Ovary (tissue), 9 donors: ENCODE measurements around the gene U2AF1L4. TPM values are rescaled to one million over a fixed set of nuclear protein-coding genes. Genes with fewer than 3 reads are reported as not detected.

ENCODE experiments used
- DNase-seq, 5 donors: peaks; one replicate each; pipeline ENCODE4 v3.0.0-alpha.2; 2019 to 2020
- H3K27ac ChIP-seq, 2 donors: fragments of 200-600 bp; one replicate each; pipeline versions ENCODE4 v1.5.1 to v1.8.0; 2019 to 2022
- H3K27me3 ChIP-seq: fragments of 200-600 bp; one replicate; pipeline ENCODE4 v1.8.0; 2022
- H3K36me3 ChIP-seq: fragments of 200-600 bp; sonication (generic); one replicate; pipeline ENCODE4 v1.5.1; 2019
- H3K4me1 ChIP-seq: one replicate; pipeline ENCODE4 v1.8.1; 2013; ENCODE audit warnings: mild to moderate bottlenecking, moderate library complexity; ENCODE audit not compliant: insufficient read depth
- H3K4me3 ChIP-seq: fragments of 200-600 bp; sonication (generic); one replicate; pipeline ENCODE4 v1.5.1; 2017
- H3K9me3 ChIP-seq, 2 donors: fragments of 200-600 bp in 1 of 2; sonication (generic) in 1 of 2; one replicate each; pipeline versions ENCODE4 v1.5.1 to v1.8.1; 2013 to 2019; ENCODE audit warnings: mild to moderate bottlenecking in 1 of 2, moderate library complexity in 1 of 2
- EP300 ChIP-seq: sonication (generic); formaldehyde crosslinking; IDR thresholded peaks from one replicate; pipeline ENCODE4 v1.6.1; 2017; ENCODE audit warnings: antibody characterized with exemption
- POLR2A ChIP-seq: fragments of 450-650 bp; IDR thresholded peaks from one replicate; pipeline ENCODE4 v1.6.1; 2017; ENCODE audit warnings: antibody characterized with exemption, mild to moderate bottlenecking, moderate library complexity
- WGBS, 3 donors: extraction: QIAGEN DNeasy Blood & Tissue Kit in 1 of 3; methylation state at CpG; one replicate each; pipeline versions ENCODE4 v1.1.5 to v1.1.7; 2013 to 2017; 5-methylcytosine and 5-hydroxymethylcytosine counted together
- intact Hi-C, 4 donors: fragments of 100-400 bp; cut with DNase I; formaldehyde crosslinking; loops; one replicate each; pipeline versions ENCODE4 v1.11.0 to v1.15.1; 2022 to 2023
- polyA plus RNA-seq, 2 donors: library from polyadenylated mRNA; stranded (reverse); fragments of 200-250 nt in 1 of 2; fragments of 350-450 nt in 1 of 2; fragmentation: Illumina TruSeq in 1 of 2; extraction: RNeasy Lipid Tissue Mini Kit (QIAGEN cat#74804) in 1 of 2; gene quantifications; one replicate each; pipeline ENCODE4 v1.2.3, GENCODE V29; 2013 to 2014
- total RNA-seq, 7 donors: library from RNA; depleted of rRNA in 2 of 7; stranded (reverse); fragments of >200 nt in 2 of 7; fragmentation: NEBNext Ultra II Directional in 3 of 7; extraction: Animal tissue kit (Norgen Biotek cat#: 25700) in 3 of 7; gene quantifications; one replicate each; pipeline versions ENCODE4 v1.1.0 to v1.2.4, GENCODE V29; 2016 to 2023
- TF ChIP-seq, protein P1 (sequence below), 3 donors: fragments of 450-650 bp in 2 of 3; fragments of 200-600 bp in 1 of 3; IDR thresholded peaks; one replicate each; pipeline versions ENCODE4 v1.5.1 to v1.8.0; 2016 to 2022; ENCODE audit warnings: antibody characterized with exemption in 3 of 3, mild to moderate bottlenecking in 1 of 3
- donor health status: DM: no; HTN: no; CAD: no; lungs with moderate emphysema.
- donor health status: DM: no; HTN: no; CAD: no.
- donor health status: Bipolar disorder and iron deficiency.
- donor health status: DM: yes; HTN: yes; CAD: no.
- donor health status: DM: no; HTN: no; CAD: no.
- donor health status: DM: yes; HTN: yes; CAD: no.

Gene U2AF1L4
- total and polyA plus RNA-seq, 9 donors = 16.7 to 37.7 (median 25.6) TPM

- TF ChIP-seq, protein P1, sequence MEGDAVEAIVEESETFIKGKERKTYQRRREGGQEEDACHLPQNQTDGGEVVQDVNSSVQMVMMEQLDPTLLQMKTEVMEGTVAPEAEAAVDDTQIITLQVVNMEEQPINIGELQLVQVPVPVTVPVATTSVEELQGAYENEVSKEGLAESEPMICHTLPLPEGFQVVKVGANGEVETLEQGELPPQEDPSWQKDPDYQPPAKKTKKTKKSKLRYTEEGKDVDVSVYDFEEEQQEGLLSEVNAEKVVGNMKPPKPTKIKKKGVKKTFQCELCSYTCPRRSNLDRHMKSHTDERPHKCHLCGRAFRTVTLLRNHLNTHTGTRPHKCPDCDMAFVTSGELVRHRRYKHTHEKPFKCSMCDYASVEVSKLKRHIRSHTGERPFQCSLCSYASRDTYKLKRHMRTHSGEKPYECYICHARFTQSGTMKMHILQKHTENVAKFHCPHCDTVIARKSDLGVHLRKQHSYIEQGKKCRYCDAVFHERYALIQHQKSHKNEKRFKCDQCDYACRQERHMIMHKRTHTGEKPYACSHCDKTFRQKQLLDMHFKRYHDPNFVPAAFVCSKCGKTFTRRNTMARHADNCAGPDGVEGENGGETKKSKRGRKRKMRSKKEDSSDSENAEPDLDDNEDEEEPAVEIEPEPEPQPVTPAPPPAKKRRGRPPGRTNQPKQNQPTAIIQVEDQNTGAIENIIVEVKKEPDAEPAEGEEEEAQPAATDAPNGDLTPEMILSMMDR (IDR thresholded peaks at IDR 0.05) = no peak
- TF ChIP-seq POLR2A (no peak), EP300 (no peak)
- peaks cover 10% of the 10 kb centered on the region for H3K4me1 ChIP-seq
- H3K27me3 ChIP-seq = no peaks in the 10 kb centered on the region
- intact Hi-C loops = loop anchor here (2.0 to 10.0 kb wide), 4 partner anchors 23 to 171 kb away; partner anchors contain the start of genes TMEM147 (in 2 of the 4), HSPB6 (in 1 of the 4) and PRODH2 (in 1 of the 4)
- peak in 4 of 5 donors; percentile 94 to 96 (median 96) for DNase-seq
- H3K27ac ChIP-seq = peak within 1 kb of the TSS; percentile 85 to 96
- no peaks in the 10 kb centered on the region for H3K9me3 ChIP-seq
- WGBS, 3 donors = 1 to 2% (median 1%) methylated on average over 26 to 99 of the region's 109 CpGs
- H3K4me3 ChIP-seq = peak within 1 kb of the TSS; percentile 84
- H3K36me3 ChIP-seq = no peaks in the 10 kb centered on the region
Observed at GRCh38 chr19:35717665-35718344, 27.4 kb downstream of the U2AF1L4 start, which contains the start of gene KMT2B. KMT2B (plus strand) TSS chr19:35718003; CDS start chr19:35718019, 16 bp downstream.

GRCh38 chr19:35716801-35717664, 28.2 kb downstream of the U2AF1L4 start:
- WGBS, 3 donors = 0 to 1% (median 0%) methylated on average over 73 to 77 of the region's 77 CpGs
- intact Hi-C loops = loop anchor here (2.0 to 10.0 kb wide), 4 partner anchors 22 to 170 kb away; partner anchors contain the start of genes TMEM147 (in 2 of the 4), HSPB6 (in 1 of the 4) and PRODH2 (in 1 of the 4)
- peaks cover 10% of the 10 kb centered on the region for H3K4me1 ChIP-seq

GRCh38 chr19:35715981-35716800, 29.0 kb downstream of the U2AF1L4 start:
- 2 to 3% (median 3%) methylated on average over 52 of the region's 52 CpGs for WGBS, 3 donors
- Histone ChIP-seq H3K27me3 (no peaks in the 10 kb centered on the region), H3K27ac (peak overlapping the region; percentile 85 to 96), H3K4me1 (peaks cover 10% of the 10 kb centered on the region), H3K36me3 (no peaks in the 10 kb centered on the region), H3K4me3 (peak overlapping the region; percentile 84), H3K9me3 (no peaks in the 10 kb centered on the region)
- intact Hi-C loops = loop anchor here (2.0 to 10.0 kb wide), 5 partner anchors 19 to 169 kb away; partner anchors contain the start of genes TMEM147 (in 2 of the 4), HSPB6 (in 1 of the 4) and PRODH2 (in 1 of the 4)
- DNase-seq = peak; percentile 67 to 82 (median 72)
- no peak for TF ChIP-seq EP300
- TF ChIP-seq, protein P1 (IDR thresholded peaks at IDR 0.05) = no peak
- TF ChIP-seq POLR2A = no peak

More at GRCh38 chr19:35716801-35717664, 28.2 kb downstream of the U2AF1L4 start:
- peak; percentile 79 to 95 (median 88) for DNase-seq
- TF ChIP-seq, protein P1 (IDR thresholded peaks at IDR 0.05) = peak; percentile 77 to 93 (median 86)
- TF ChIP-seq POLR2A (no peak), EP300 (no peak)
- Histone ChIP-seq H3K4me3 (peak overlapping the region; percentile 84), H3K36me3 (no peaks in the 10 kb centered on the region), H3K27me3 (no peaks in the 10 kb centered on the region), H3K27ac (peak overlapping the region; percentile 85 to 96), H3K9me3 (no peaks in the 10 kb centered on the region)
